SKM-1 treated with dmso at 0.1 percent for 144 hours (cell line): ENCODE data around the gene PNMT.
A peak's percentile ranks its signal among the peaks of the same experiment; 100 is the strongest.

Experiments used
- DNase-seq: peaks from one replicate; lab custom pipeline; 2025; ENCODE audit not compliant: unreplicated experiment; lab: John Stamatoyannopoulos, UW

Gene PNMT

GRCh38 chr17:39667262-39667944 is 850 bp upstream of the PNMT start:
- DNase-seq, result no peak

- no peak for DNase-seq
These were observed 1.9 kb downstream of the PNMT start for GRCh38 chr17:39669897-39670735.

DNA sequence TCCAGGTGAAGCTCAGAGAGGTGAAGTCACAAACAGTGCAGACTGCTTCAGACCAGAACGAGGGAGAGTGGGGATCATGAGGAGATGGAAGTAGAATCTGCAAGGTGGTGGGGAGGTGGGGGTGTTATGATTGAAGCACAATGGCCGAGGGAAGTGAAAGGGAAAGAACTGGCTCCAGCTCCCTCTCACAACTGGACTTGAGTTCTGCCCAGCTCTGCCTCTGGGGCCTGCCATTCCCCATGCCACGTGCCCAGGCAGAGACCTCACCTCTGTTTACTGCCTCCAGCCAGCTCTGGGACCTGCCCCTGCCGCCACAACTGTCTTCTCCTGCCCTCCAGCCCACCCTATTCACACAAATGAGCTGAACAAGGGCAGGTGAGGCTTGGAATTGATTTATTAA is 2.5 kb downstream of the PNMT start:
- no peak for DNase-seq

- DNase-seq, result no peak
These were observed 3.6 kb downstream of the PNMT start for GRCh38 chr17:39671651-39672521.

DNA sequence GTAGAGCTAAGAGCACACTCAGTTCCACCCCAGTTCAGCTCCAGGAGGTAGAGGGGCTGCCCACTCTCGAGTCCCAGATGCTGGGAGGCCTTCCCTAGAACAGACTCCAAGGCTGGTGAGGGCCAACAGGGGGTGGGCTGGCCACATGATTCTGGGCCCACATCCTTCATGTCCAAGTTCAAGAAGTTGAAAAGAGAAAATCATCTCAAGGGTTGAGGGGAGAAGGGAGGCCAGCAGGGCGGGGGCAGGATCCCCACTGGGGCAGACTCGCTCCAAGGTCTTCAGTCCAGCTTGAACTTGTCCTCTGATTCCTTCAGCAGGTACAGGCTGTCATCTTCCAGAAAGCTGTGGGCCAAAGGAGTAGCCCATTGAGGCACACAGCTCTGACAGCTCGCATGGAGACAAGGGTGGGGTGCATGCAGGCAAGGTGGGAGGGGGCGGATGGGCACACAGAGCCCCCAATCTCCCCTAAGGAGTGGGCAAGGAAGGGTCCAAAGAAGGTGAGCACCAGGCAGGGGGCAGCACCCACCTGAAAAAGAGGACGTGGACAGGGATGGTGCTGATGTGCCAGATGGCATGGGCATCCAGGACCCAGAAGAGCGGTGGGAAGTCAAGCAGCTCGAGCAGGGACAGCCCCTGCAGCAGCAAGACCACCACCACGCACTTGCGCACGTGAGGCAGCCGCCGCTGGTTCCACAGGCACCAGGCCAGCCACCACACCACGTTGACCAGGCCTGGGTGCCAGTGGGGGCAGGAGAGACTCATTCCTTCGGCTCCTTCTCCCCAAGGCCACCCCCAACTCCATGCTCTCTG is 4.5 kb downstream of the PNMT start:
- no peak for DNase-seq

- no peak for DNase-seq
These were observed 5.3 kb downstream of the PNMT start for GRCh38 chr17:39673335-39674081.

DNA sequence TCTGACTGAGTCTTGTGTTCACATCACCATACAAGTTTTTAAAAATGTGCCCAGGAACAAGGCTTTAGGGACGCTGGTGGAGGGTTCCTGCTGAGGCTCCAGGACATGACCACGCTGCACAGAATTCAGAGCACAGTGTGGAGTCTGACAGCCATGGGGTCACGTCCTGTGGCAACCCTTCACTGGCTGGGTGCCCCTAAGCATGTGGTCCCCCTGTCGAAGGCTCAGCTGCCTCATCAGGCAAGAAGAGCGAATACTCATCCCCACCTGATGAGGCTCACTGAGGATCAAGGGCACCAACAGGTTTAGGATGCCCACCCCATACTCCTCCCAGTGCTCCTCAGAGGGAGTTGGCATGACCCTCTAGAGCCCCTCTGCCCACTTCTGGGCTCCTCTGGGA is 5.9 kb downstream of the PNMT start:
- no peak for DNase-seq

DNA sequence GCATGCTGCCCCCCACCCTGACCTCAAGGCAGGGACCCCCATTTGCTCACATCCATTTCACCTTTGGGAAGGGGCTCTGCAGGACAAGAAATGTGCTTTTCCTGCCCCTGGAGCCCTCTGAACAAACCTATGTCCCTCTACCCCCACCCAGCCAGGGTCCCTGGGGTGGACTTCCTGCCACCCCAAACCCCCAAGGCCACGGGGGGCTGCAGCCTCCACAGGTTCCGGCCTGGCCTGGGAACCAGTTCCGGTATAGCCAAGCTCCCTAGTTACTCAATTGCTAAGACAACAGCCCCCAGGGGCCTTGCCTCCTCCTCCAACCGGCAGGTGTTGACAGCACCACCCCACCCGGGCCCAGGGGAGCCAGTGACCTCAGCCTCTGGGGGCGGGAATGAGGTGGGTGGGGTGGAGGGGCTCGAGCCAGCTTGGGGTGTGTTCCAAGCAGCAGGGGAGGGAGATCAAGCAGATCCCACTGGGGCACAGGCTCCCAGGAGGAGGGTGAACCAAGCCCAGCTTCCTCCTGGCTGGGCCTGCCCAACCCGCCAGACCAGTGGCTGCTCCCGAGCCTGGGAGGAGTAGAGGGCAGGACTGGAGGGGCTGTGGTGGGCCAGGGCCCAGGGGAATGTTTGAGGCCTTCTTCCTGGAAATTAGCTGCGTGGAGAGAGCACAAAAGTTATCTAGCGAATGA is 6.6 kb downstream of the PNMT start:
- no peak for DNase-seq

GRCh38 chr17:39675390-39676082 is 7.3 kb downstream of the PNMT start:
- no peak for DNase-seq

- DNase-seq, result peak; percentile 38
These were observed 8.1 kb downstream of the PNMT start for GRCh38 chr17:39676198-39676819.

GRCh38 chr17:39677072-39677471 is 8.8 kb downstream of the PNMT start:
- no peak for DNase-seq

DNA sequence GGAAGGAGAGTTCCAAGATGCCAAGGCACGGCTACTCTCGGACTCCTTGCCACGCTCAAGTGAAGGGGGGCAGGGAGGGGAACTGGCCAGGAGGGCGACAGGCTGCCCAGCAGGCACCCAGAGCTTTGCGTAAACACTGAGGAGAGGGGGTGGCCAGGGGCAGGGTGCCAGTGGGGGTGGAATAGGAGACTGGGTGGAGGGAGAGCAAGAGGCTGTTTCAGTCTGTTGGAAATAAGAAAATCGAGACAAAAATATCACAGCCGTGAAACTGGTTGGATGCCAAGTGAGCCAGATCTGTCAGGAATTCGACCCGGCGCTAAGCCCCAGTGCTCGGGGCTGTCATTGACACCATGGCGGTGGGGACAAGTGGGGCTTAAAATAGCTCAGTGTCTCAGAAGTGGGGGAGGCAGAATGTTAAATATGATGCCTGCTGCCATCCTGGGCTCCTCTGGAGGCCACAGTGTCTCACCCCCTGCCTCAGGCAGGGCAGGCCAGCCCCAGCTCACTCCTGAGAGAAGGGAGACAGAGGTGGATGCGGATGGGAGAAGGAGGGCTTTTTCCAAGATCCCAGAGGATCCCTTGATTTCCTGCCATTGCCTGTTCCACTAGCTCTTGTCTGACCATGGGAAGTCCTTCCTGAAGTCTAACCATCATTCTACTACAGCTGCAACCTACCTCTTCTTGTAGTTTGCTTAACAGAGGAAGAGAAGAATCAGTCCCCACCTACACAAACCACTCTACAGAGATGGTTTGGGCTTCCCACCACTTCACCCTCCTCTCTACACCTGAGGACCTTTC is 9.5 kb downstream of the PNMT start:
- no peak for DNase-seq

DNA sequence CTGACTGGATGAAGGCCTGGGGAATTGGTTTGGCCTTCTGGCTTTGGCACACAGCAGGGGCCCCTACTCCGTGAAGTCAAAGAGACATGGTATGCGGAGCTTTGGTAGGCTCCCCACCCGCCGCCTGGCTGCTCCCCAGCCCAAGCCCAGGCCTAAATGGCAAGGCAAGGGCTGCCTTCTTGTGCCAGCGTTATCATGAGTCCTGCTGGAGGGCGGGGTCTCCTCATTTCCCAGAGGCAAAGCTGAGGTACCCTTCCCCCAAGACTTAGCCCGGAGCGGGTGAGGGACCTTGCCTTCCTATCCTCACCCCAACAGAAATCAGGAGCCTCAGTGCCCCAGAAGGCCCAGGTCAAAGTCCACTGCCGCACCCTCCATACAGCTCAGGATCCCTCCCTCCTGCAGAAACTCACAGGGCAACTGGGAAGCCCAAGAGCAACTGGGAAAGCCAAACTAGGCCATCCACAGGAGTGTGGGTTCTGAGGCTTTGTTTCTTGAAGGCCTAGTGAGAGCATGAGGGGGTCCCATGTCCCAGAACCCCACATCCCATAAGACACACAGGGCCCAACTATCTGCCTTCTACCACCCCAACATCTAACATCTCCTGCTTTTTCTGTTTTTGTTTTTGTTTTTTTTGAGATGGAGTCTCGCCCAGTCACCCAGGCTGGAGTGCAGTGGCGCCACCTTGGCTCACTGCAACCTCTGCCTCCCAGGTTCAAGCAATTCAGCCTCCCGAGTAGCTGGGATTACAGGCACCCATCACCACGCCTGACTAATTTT is 10.3 kb downstream of the PNMT start:
- DNase-seq, result no peak

DNA sequence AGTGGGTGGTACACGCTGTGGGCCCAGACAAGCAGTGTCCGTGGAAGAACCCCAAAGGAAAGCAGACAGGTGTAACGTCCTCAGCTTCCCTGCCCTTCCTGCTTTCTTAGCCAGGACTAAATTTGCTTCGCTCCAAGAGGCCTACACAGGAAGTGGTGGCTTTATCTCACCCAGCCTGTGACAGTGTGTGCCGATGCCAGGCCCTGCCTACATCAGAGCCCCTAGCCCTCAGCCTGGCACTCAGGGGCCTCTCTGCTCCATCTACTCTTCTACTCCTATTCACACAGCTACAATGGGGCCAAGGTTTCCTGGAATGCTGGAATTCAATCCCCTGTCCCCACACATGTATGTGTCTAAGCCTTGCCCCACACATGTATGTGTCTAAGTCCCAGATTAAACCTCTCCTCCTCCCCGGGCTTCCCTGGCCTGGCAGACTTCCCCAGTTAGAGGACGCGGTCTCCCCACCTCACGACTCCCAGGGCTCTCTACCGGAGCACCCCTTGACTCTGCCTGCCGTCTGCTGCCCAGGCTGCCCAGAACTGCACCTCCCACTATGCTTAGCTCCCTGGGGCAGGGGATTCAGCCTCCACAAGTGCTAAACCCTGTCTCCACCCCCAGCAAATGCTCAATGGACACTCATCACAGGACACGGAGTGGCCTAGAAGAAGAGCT is 11.4 kb downstream of the PNMT start:
- no peak for DNase-seq

- DNase-seq, result no peak
These were observed 15.2 kb downstream of the PNMT start for GRCh38 chr17:39683295-39683939.
